Prostate gland (tissue), 2 donors: ENCODE results near the gene PHF21B. TPM values are rescaled to one million over a fixed set of nuclear protein-coding genes. Genes with fewer than 3 reads are reported as not detected.

ENCODE experiments used
- DNase-seq: peaks from one replicate; pipeline ENCODE4 v3.0.0-alpha.2; 2019; ENCODE audit warnings: low spot score
- H3K27ac ChIP-seq, 2 donors: fragments of 200-600 bp; sonication (generic); 2 replicates each; pipeline ENCODE4 v1.5.1; 2017 to 2019
- H3K27me3 ChIP-seq: fragments of 200-600 bp; sonication (generic); replicated peaks from 2 replicates; pipeline ENCODE4 v1.5.1; 2019; ENCODE audit not compliant: insufficient read depth
- H3K36me3 ChIP-seq, 2 donors: fragments of 200-600 bp; sonication (generic); 1 replicate in 1 of 2; 2 replicates in 1 of 2; pipeline versions ENCODE4 v1.5.1 to v1.8.1; 2017 to 2019
- H3K4me1 ChIP-seq: fragments of 200-600 bp; sonication (generic); replicated peaks from 2 replicates; pipeline ENCODE4 v1.5.1; 2019
- H3K4me3 ChIP-seq, 2 donors: fragments of 200-600 bp; sonication (generic); 2 replicates each; pipeline ENCODE4 v1.5.1; 2017 to 2019
- H3K9me3 ChIP-seq: fragments of 200-600 bp; sonication (generic); 2 replicates; pipeline ENCODE4 v1.5.1; 2017
- POLR2A ChIP-seq: fragments of 450-650 bp; IDR thresholded peaks from one replicate; pipeline ENCODE4 v1.6.1; 2016; ENCODE audit warnings: antibody characterized with exemption, mild to moderate bottlenecking
- POLR2AphosphoS5 ChIP-seq: sonication (generic); formaldehyde crosslinking; IDR thresholded peaks from one replicate; pipeline ENCODE4 v1.6.1; 2017; ENCODE audit warnings: antibody characterized with exemption
- WGBS: methylation state at CpG from one replicate; pipeline ENCODE4 v1.1.5; 2018; 5-methylcytosine and 5-hydroxymethylcytosine counted together
- intact Hi-C: fragments of 100-400 bp; cut with DNase I; formaldehyde crosslinking; loops from one replicate; pipeline ENCODE4 v1.14.2; 2022
- total RNA-seq, 2 donors: library from RNA; depleted of rRNA; stranded (reverse); fragments of >200 nt; gene quantifications; one replicate each; pipeline ENCODE4 v1.1.0, GENCODE V29; 2016
- TF ChIP-seq, protein P1 (sequence below), 4 experiments: fragments of 200-600 bp in 2 of 4; fragments of 450-650 bp in 2 of 4; sonication (generic) in 2 of 4; IDR thresholded peaks; 1 replicate in 3 of 4; 2 replicates in 1 of 4; pipeline ENCODE4 v1.5.1; 2016 to 2019; ENCODE audit warnings: antibody characterized with exemption in 4 of 4, mild to moderate bottlenecking in 2 of 4, moderate library complexity in 2 of 4

The PHF21B gene
- total RNA-seq, 2 donors from 2014 or later = 9.7 to 27.3 TPM

- Histone ChIP-seq H3K27ac (no peak overlapping the region), H3K4me3 (no peak overlapping the region), H3K4me1 (no peaks in the 10 kb centered on the region), H3K9me3 (no peaks in the 10 kb centered on the region), H3K27me3 (no peaks in the 10 kb centered on the region), H3K36me3 (no peaks in the 10 kb centered on the region)
- DNase-seq = no peak
- 90% methylated on average over 12 of the region's 14 CpGs for WGBS
- intact Hi-C loops = no loop called here
- TF ChIP-seq POLR2A (no peak), POLR2AphosphoS5 (no peak)
- TF ChIP-seq, protein P1, sequence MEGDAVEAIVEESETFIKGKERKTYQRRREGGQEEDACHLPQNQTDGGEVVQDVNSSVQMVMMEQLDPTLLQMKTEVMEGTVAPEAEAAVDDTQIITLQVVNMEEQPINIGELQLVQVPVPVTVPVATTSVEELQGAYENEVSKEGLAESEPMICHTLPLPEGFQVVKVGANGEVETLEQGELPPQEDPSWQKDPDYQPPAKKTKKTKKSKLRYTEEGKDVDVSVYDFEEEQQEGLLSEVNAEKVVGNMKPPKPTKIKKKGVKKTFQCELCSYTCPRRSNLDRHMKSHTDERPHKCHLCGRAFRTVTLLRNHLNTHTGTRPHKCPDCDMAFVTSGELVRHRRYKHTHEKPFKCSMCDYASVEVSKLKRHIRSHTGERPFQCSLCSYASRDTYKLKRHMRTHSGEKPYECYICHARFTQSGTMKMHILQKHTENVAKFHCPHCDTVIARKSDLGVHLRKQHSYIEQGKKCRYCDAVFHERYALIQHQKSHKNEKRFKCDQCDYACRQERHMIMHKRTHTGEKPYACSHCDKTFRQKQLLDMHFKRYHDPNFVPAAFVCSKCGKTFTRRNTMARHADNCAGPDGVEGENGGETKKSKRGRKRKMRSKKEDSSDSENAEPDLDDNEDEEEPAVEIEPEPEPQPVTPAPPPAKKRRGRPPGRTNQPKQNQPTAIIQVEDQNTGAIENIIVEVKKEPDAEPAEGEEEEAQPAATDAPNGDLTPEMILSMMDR (IDR thresholded peaks at IDR 0.05) = no peak
Measured at GRCh38 chr22:44885806-44886360, 123.9 kb downstream of the PHF21B start.

DNA sequence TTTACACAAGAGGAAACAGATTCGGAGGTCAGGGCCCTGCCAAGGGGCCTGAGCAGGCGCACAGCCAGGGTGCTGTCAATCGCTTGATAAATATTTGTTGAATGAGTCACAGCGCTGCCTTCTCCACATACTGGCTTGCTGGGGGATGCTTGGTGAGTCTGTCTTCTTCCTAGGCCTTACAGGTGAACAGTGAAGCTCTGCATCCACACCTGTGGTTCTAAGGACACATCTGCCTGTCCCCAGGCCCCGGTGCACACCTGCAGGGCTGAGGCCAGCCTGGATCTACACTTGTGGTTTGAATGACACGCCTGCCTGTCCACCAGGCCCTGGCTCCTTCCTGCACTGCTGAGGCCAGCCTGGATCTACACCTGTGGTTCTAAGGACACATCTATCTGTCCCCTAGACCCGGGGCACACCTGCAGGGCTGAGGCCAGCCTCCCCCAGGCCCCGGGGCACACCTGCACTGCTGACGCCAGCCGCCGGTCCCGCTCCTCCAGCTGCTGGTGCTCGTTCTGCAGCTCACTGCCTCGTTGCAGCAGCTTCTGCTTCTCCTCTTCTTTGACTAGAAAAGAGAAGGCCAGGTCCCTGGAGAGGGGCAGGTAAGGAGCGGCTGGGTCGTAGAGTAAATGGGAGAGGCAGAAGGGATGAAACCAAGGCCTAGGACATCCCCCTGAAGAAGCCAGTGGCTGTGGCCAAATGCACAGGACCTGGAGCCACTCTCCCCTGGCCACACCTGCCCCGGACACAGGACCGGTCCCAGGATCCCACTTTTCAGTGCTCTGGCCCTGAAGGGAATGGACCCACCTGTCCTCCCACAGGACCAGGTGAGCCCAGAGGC, 124.6 kb downstream of the PHF21B start:
- WGBS = 91% methylated on average over 18 of the region's 18 CpGs
- intact Hi-C loops = no loop called here
- Histone ChIP-seq H3K36me3 (no peaks in the 10 kb centered on the region), H3K27ac (no peak overlapping the region), H3K4me1 (no peaks in the 10 kb centered on the region), H3K9me3 (no peaks in the 10 kb centered on the region), H3K4me3 (no peak overlapping the region), H3K27me3 (no peaks in the 10 kb centered on the region)
- no peak for DNase-seq
- TF ChIP-seq POLR2AphosphoS5 (no peak), POLR2A (no peak)
- TF ChIP-seq, protein P1 (IDR thresholded peaks at IDR 0.05) = no peak

- Histone ChIP-seq H3K9me3 (no peaks in the 10 kb centered on the region), H3K4me1 (no peaks in the 10 kb centered on the region), H3K27ac (no peak overlapping the region), H3K4me3 (no peak overlapping the region), H3K27me3 (no peaks in the 10 kb centered on the region), H3K36me3 (no peaks in the 10 kb centered on the region)
- DNase-seq = no peak
- intact Hi-C loops = no loop called here
- TF ChIP-seq, protein P1 (IDR thresholded peaks at IDR 0.05) = no peak
- TF ChIP-seq POLR2A (no peak), POLR2AphosphoS5 (no peak)
- 95% methylated on average over 1 of the region's 1 CpG for WGBS
Measured at GRCh38 chr22:44884562-44884961, 125.2 kb downstream of the PHF21B start.

DNA sequence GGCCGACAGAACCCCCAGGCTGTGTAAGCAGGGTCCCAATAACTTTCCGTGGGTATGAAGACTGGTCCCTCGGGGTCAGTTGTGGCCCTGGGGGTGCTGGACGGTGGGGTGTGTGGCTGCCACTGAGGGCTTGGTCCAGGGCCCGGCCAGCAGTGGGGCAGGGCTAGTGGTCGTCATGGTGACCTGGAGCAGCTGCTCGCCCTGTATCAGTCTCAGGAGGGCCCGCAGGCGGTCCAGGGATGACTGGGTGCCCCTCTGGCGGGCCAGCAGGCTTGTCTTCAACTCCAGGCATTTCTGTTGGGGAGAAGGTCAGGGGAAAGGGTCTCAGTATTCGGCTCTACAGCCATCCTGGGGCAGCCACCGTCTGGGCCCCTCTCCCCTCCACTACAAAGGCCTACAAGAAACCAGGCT, 126.8 kb downstream of the PHF21B start:
- no peaks in the 10 kb centered on the region for H3K27me3 ChIP-seq
- no peak overlapping the region for H3K4me3 ChIP-seq
- no peak overlapping the region for H3K27ac ChIP-seq
- intact Hi-C loops = no loop called here
- no peak for DNase-seq
- 90% methylated on average over 11 of the region's 12 CpGs for WGBS
- no peaks in the 10 kb centered on the region for H3K4me1 ChIP-seq
- no peaks in the 10 kb centered on the region for H3K9me3 ChIP-seq
- no peak for TF ChIP-seq POLR2A
- TF ChIP-seq, protein P1 (IDR thresholded peaks at IDR 0.05) = no peak
- no peak for TF ChIP-seq POLR2AphosphoS5
- no peaks in the 10 kb centered on the region for H3K36me3 ChIP-seq
